NT2/D1 (cell line): ENCODE measurements around the gene BOC.

Experiments used
- DNase-seq: peaks from one replicate; pipeline ENCODE4 v3.0.0-alpha.2; 2011; ENCODE audit warnings: low read depth, low spot score
- H3K27me3 ChIP-seq: 2 replicates; pipeline ENCODE4 v1.6.0; 2011; ENCODE audit warnings: mild to moderate bottlenecking; ENCODE audit not compliant: insufficient read length, insufficient read depth
- H3K36me3 ChIP-seq: 2 replicates; pipeline ENCODE4 v1.6.1; 2011; ENCODE audit warnings: mild to moderate bottlenecking, low read length, mixed read lengths; ENCODE audit not compliant: insufficient read depth, insufficient read length
- H3K4me1 ChIP-seq: 2 replicates; pipeline ENCODE4 v1.5.1; 2011; ENCODE audit not compliant: insufficient read depth, insufficient read length
- H3K4me3 ChIP-seq: 2 replicates; pipeline ENCODE4 v1.5.1; 2011; ENCODE audit warnings: low read depth; ENCODE audit not compliant: insufficient read length
- H3K9ac ChIP-seq: 2 replicates; pipeline ENCODE4 v1.6.0; 2011; ENCODE audit warnings: low read depth; ENCODE audit not compliant: insufficient read length
- H3K9me3 ChIP-seq: 2 replicates; pipeline ENCODE4 v1.5.1; 2011; ENCODE audit warnings: mild to moderate bottlenecking, low read length; ENCODE audit not compliant: insufficient read depth
- SUZ12 ChIP-seq: IDR thresholded peaks from 2 replicates; pipeline ENCODE4 v1.6.1; 2011; ENCODE audit not compliant: insufficient read length, insufficient read depth; ENCODE audit errors: extremely low read depth
- YY1 ChIP-seq: IDR thresholded peaks from 2 replicates; pipeline ENCODE4 v1.6.1; 2011; ENCODE audit not compliant: insufficient read length, insufficient read depth
- ZNF274 ChIP-seq: IDR thresholded peaks from 2 replicates; pipeline ENCODE4 v1.6.1; 2011; ENCODE audit warnings: mild to moderate bottlenecking, low read depth, low read length

The BOC gene

DNA sequence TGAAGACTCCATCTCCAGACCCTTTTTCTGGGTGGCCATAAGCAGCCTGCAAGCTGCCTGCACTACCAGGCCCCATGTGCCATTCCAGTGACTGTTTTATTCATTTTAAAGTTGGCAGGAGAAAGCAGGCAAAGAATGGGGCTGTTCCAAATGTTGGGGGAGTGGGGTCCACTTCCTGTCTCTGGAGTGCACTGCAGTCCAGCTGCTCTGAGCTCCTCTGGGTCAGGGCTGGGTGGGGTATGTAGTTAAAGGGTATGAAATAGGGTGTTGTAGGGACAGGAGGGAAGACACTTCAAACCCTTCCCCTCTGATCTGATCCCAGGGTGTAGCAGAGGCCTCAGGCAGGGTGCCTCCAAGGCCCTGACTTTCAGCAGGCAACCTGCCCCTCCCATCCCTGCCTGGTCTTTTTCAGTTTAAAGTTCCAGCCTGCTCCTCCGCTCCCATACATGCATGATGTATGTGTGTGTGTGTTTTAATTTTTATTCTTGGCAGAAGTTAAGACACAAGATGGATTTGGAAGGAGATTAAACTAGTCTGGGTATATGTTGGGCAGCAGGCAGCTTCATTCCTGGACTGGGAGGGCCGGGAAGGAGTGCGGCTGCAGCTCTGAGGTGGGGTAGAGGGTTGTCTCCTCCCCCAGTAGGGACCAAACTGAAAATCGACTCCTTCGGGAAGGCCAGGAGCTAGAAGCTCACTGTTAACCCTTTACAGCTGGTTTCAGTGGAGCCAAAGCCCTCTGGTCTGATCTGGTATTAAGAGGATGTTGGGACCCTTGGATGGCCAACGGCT, 17.3 kb downstream of the BOC start:
- no peak for DNase-seq
- H3K9me3 ChIP-seq = no peaks in the 10 kb centered on the region
- peaks cover 13% of the 10 kb centered on the region for H3K4me1 ChIP-seq
- no peaks in the 10 kb centered on the region for H3K36me3 ChIP-seq
- TF ChIP-seq ZNF274 (no peak), YY1 (no peak), SUZ12 (no peak)
- no peak overlapping the region for H3K9ac ChIP-seq
- H3K27me3 ChIP-seq = no peaks in the 10 kb centered on the region
- H3K4me3 ChIP-seq = no peak overlapping the region

DNA sequence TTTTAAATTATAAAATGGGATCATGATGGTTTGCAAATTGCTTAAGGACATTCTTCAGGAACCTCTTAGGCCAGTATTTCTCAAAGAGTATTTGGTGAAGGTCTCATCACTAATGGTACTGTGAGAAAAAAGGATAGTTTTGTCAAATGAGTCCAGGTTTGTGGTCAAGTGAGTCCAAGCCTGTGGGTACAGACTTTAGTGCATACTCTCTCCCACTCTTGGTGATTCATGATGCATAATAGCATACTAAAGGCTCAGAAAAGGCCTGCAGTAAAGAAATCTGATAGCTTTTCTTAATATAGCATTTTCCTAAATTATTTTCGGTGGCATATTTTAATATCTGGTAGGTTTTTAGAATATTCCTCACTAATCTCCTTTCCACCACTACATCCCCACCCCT, 20.0 kb downstream of the BOC start:
- Histone ChIP-seq H3K4me1 (peaks cover 7% of the 10 kb centered on the region), H3K9ac (no peak overlapping the region), H3K4me3 (no peak overlapping the region), H3K9me3 (no peaks in the 10 kb centered on the region), H3K36me3 (no peaks in the 10 kb centered on the region), H3K27me3 (no peaks in the 10 kb centered on the region)
- no peak for DNase-seq
- TF ChIP-seq SUZ12 (no peak), YY1 (no peak), ZNF274 (no peak)

DNA sequence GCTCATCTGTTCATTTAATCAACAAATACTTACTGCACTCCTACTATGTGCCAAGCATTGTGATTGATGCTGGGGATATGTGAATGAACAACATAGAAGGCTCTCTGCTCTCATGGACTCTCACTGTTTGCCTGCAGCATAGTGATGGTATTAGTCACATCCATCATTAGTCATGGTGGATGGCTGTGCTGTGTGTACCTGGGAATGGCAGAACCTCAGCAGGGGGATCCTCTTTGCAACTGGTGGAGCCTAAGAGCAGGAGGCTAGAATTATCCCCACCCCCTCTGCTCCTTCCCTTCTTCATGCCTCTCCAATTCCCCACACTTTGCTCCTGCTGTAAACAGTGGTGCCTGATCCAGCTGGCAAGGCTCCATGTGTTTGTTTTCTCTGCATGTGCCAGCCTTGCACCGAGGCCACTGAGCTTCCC, 20.5 kb downstream of the BOC start:
- Histone ChIP-seq H3K36me3 (no peaks in the 10 kb centered on the region), H3K9me3 (no peaks in the 10 kb centered on the region), H3K27me3 (no peaks in the 10 kb centered on the region), H3K4me1 (peaks cover 7% of the 10 kb centered on the region), H3K4me3 (no peak overlapping the region), H3K9ac (no peak overlapping the region)
- TF ChIP-seq ZNF274 (no peak), YY1 (no peak), SUZ12 (no peak)
- DNase-seq = peak; percentile 74

DNA sequence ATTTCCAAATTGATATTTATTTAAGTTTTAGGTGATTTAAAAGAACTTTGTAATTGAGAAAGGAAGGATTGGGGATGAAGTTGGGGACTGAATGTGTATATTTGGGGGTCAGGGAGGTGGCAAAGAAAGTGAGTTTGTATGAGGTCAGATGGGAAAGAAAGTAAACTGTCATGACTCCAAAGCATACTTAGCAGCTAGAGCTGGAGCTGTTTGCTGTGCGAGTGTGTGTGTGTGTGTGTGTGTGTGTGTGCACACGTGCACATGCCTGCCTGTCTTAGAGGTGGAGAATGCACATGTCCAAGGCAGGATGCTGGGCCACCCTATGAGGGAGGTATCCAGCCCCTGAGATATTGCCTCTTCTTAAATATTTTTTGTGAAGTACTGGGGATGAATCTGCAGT, 21.0 kb downstream of the BOC start:
- peaks cover 2% of the 10 kb centered on the region for H3K36me3 ChIP-seq
- TF ChIP-seq SUZ12 (no peak), YY1 (no peak), ZNF274 (no peak)
- H3K9ac ChIP-seq = no peak overlapping the region
- H3K27me3 ChIP-seq = no peaks in the 10 kb centered on the region
- no peak for DNase-seq
- no peak overlapping the region for H3K4me3 ChIP-seq
- H3K9me3 ChIP-seq = no peaks in the 10 kb centered on the region
- H3K4me1 ChIP-seq = peaks cover 7% of the 10 kb centered on the region

DNA sequence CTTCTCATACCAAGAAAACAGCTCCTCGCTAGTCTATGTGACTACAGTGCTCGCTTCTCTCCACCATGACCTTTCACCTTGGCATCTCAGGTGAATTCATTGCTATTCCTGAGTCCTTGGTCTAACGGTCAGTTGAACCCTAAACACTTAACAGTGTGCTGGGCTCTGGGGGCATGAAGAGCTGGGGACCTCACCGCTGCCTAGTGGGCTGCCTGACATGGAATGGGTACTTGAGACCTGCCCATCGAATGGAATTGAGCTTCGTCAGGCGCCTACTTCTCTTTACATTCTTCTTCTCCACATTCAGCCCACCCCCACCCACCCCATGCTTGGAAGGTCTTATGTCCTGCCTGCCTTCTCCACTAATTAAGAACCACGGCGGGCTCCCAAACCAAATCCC, 22.1 kb downstream of the BOC start:
- DNase-seq = no peak
- TF ChIP-seq SUZ12 (no peak), ZNF274 (no peak), YY1 (no peak)
- H3K36me3 ChIP-seq = peaks cover 2% of the 10 kb centered on the region
- H3K4me1 ChIP-seq = peaks cover 4% of the 10 kb centered on the region
- no peaks in the 10 kb centered on the region for H3K27me3 ChIP-seq
- H3K4me3 ChIP-seq = no peak overlapping the region
- no peak overlapping the region for H3K9ac ChIP-seq
- no peaks in the 10 kb centered on the region for H3K9me3 ChIP-seq

DNA sequence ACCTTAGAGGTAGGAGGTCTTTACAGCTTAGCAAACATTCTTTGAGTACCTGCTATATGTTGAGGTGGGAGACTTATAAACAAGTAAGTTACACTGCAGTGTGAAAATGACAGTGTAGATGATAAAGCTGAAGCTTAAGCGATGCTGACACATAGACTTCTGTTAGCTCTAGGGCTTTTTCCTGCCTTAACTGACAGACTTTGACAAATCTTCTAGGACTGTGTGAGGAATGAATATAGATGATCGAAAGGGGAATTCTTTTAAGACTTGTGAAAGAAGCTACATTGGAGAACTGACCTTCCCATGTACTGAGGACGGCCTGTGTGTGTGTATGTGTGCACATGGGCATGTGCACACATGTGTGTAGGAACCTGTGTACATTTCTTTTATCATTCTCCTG, 22.7 kb downstream of the BOC start:
- Histone ChIP-seq H3K36me3 (peaks cover 2% of the 10 kb centered on the region), H3K4me1 (no peaks in the 10 kb centered on the region), H3K9ac (no peak overlapping the region), H3K9me3 (no peaks in the 10 kb centered on the region), H3K4me3 (no peak overlapping the region), H3K27me3 (no peaks in the 10 kb centered on the region)
- DNase-seq = no peak
- TF ChIP-seq YY1 (no peak), ZNF274 (no peak), SUZ12 (no peak)

DNA sequence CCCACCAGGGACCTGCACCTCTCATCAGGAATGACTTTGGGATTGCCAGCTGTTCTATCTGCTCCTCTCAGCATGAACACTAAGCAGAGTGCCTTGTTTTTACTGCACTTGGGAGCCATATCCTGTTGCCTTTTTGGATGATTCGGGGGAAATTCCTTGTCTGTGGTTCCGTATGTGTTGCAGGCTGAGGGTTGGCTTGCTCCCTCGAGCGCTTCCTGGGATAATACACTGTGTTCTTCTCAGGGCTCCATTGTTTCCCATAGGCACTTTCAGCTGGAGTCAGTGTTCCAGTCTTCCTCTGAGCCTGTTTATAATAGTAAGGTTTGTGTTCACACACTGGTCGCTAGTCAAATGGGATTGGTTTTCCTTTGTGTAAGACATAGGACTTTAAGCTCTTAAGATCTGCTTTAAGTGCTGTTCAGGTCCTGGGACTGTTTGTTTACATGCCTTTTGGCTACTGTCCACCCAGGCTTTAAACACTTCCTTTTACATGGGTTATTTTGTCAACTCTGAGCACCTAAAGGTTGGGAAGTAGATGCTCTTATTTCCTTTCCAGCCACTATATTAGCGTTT, 23.4 kb downstream of the BOC start:
- DNase-seq = no peak
- Histone ChIP-seq H3K9me3 (no peaks in the 10 kb centered on the region), H3K27me3 (no peaks in the 10 kb centered on the region), H3K36me3 (peaks cover 2% of the 10 kb centered on the region), H3K4me1 (no peaks in the 10 kb centered on the region), H3K9ac (no peak overlapping the region), H3K4me3 (no peak overlapping the region)
- TF ChIP-seq ZNF274 (no peak), SUZ12 (no peak), YY1 (no peak)
